ENCODE results near the gene RAB31.
"Not testable (repeated sequence)": the region's sequence is repeated elsewhere in the genome, so short reads cannot be mapped to it uniquely, and the experiment has no call there.

Gene RAB31, protein sequence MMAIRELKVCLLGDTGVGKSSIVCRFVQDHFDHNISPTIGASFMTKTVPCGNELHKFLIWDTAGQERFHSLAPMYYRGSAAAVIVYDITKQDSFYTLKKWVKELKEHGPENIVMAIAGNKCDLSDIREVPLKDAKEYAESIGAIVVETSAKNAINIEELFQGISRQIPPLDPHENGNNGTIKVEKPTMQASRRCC

DNA sequence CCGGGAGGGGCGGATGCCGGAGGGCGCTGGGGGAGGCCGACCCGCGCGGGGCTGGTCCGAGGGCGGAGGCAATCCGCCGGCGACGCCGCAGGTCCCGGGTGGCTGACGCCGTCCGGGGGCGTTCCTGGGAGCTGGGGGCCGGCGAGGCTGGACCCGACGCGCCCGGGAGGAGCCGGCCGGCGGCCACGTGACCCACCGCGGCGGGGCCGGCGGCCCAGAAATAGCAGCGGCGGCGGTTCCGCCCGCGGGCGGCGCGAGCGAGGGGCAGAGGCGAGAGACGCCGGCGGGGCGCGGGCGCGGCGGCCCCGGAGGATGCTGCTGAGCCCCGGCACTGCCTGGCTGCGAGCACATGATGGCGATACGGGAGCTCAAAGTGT lies at the start of gene RAB31:
RAB31 (plus strand) TSS at position 245 of the 377 bp plus-strand sequence; CDS start at position 350, 105 bp downstream.
- DNase-seq (ENCODE audit: low spot score) = peak; percentile 98

DNA sequence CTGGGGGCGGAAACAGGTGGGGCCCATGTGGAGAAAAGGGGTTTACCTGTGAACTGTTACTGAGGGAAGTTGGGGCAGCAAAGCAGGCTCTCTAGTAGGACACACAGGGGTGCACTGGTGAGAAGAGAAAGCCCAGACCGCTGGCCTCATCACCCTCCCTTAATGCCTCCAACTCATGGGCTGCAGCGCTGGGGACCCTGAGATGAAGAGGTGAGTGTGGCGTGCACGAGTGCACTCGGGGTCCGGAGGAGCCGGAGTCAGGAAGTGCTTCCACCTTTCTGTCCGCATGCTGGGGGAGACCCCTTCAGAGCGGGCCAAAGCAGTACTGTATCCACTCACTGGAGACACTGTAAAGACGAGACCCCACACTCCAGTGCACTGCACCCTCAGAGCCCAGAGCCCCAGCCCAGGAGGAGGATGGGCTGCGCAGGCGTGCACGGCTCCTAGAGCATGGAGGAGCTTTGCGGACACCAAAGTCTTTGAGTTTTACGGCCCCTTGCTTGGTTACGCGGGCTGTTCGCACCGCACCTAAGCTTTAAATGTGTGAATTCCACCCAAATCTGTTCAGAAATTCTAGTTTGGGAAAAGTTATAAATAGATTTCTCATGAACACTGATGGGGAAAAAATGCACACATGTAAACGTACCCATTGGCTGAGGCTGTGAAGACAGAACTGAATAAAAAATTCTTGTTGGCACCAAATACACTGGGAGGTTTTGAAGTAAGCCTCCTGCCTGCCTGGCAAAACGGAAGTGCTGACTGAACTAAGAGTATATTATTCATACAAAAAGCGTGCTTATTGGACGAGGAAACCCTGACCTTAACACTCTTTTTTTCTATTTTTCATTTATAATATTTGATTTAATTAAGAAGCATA lies 48.4 kb upstream of the RAB31 start:
- no peak for DNase-seq (ENCODE audit: low spot score)

DNA sequence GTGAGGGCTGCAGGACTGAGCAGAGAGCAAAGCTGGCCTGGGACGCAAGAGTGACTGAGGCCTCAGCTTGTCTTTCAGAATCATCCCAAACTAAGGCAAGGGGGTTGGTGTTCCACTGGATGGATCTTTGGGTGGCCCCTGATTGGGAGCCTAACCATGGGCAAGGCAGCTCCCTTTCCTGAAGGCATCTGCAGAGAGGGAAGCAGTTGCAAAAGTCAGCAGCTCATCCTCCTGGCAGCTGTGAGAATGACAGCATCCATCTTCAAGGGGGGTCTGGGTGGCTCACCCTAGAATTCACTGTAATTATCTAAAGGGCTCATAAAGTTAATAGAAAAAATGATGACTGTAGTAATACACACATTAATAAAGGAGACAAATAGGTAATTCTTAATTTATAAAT lies 46.5 kb upstream of the RAB31 start:
- peak; percentile 47 for DNase-seq (ENCODE audit: low spot score)

DNA sequence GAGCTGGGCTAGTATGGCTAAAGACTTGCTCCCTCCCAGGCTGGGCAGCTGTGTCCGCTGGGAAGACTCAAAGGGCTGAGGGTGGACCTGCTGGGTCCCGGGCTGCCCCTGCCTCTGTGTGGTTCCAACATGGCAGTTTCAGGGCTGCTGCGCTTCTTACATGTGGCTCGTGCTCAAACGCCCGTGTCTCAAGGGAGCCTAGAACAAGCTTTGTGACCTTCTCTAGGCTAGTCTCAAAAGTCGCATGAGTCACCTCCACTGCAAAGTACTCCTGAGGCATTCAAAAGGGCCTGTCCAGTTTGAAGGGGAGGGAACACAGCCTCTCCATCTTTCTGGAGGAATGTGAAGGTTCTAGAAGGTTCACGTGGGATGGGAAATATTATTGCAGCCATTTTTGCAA lies 44.7 kb upstream of the RAB31 start:
- no peak for DNase-seq (ENCODE audit: low spot score)

DNA sequence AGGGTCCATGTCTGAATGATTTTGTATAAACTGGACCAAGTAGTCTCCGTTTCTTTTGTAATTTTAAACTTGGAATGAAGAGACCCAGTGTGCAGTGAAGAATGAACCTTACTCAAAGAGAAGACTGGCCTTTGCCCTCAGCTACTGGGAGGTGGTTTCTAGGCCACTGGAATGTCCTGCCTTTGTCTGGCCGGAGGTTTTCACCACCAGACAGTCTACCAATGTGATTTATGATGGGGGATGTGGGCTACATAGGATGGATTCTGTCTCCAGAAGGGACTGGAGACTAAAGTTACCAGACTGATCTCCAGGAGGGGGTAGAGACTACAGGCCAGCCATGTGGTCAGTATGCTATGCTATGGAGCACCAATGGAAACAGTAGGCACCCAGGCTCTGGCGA lies 42.8 kb upstream of the RAB31 start:
- no peak for DNase-seq (ENCODE audit: low spot score)

DNA sequence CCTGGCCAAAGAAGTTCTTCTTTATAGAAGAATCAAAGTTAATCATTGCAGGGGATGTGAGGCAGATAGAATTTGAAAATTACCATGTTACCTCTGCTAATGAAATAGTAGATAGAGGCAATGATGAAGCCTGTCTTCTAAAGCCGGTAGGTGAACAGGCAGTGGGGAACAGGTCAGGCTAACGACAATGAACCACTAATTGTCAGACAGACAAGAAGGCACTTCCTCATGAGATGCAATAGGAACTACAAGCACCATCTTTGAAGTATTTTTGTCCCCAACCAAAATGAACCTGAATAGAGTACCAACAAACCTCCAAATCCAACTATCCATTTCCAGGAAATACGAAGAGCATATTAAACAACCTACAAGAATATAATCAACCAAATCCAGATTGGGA lies 41.6 kb upstream of the RAB31 start:
- DNase-seq (ENCODE audit: low spot score) = no peak

DNA sequence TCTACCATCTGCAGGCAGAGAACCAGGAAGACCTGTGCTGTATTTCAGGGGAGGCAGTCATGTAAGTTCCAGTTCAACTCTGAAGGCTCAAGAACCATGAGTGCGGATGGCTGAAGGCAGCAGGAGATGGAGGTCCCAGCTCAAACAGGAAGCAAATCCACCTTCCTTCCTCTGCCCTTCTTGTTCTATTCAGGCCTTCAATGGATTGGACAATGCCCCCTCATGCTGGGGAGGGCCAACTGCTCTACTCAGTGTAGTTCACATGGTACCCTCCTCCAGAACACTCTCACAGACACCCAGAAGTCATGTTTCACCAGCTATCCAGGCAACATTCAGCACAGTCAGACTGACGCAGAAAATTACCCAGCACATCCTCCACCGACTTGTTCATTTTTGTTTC lies 39.1 kb upstream of the RAB31 start:
- no peak for DNase-seq (ENCODE audit: low spot score)

DNA sequence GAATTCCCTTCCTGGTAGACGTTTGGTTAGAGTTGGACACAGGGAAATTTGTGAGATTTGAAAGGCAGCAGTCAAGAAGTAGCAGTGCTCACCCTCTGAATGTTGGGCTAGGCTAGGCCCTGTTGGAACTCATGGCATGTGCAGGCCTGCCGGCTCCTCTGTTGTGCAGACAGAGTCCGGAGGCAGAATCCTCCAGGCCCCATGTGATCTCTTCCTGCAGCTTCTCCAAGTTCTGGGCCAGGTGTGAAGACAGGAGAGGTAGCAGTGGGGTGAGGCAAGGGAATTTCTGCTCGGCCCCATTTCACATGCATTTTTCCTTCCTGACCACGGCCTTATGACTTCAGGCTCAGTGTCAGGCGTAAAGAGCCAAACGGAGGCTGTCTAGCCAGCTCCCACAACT lies 36.9 kb upstream of the RAB31 start:
- no peak for DNase-seq (ENCODE audit: low spot score)

DNA sequence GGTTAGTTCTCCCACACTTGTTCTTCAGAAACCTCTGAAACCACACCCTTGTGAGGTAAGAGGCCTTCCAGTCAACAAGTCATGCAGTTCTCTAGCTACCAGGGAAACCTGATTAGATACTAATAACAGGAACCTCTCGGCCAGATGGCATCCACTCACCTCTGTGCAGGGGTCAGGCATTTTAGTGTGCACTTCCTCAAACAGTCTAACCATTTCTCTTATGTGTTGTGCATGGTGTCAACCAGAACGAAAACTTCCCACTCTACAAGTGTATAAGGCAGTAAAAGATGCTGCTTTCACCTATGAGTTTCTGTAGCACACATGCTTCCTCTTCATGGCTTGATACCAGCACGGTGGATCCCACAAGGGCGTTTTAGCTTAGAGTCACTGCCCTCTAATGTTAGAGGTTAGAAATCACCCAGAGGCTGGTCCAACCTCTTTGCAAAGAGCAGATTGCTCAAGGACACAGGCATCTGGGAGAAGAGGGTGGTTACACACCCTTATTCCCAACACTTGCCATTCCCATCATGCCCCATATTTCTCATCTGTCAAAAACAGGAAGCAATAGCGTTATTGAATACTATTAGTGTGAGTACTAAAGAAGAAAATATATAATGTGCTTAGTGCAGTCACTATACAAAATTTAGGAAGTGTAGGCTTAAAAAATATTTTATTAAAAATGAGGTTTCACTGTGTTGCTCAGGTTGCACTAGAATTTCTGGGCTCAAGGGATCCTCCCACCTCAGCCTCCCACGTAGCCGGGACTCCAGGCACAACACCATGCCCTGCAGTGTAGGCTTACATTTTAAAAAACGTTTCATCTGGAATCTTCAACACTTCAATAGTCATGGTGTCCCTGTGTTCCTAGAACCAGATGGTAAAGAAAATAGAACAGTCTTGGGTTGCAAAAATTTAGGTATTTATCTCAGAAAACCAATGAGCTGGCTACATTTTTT lies 34.5 kb upstream of the RAB31 start:
- DNase-seq (ENCODE audit: low spot score) = peak; percentile 80

DNA sequence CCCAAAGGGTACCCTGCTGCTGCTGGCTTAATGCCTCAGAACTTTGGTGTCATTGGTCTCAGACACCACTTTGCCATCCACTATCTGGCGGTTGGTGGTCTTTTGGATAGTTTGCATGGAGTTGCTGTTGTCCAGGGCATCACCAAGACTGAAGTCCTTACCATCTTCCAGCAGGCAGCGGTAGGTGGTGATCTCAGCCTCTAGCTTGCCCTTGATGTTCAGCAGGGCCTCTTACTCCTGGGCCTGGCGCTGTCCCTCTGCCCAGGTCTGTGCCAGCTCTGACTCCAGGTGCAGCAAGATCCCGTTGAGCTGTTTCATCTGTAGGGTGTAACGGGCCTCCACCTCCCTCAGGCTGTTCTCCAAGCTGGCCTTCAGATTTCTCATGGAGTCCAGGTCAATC lies 29.9 kb upstream of the RAB31 start:
- DNase-seq (ENCODE audit: low spot score) = not testable (repeated sequence)

DNA sequence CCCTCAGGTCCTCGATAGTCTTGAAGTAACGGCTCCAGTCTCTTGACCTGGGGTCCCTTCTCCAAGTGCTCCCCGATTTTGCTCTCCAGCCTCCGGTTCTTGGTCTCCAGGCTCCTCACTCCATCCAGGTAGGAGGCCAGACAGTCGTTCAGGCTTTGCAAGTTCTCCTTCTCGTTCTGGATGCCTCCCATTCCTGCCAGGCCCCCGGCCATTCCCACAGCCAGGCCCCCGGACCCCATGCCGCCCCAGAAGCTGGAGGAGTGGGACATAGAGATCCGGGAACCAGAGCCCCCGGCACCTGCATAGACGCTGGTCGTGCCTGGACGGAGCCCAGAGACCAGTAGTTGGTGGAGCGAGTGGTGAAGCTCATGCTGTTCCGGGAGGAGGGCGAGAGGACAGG lies 29.0 kb upstream of the RAB31 start:
- DNase-seq (ENCODE audit: low spot score) = no peak

DNA sequence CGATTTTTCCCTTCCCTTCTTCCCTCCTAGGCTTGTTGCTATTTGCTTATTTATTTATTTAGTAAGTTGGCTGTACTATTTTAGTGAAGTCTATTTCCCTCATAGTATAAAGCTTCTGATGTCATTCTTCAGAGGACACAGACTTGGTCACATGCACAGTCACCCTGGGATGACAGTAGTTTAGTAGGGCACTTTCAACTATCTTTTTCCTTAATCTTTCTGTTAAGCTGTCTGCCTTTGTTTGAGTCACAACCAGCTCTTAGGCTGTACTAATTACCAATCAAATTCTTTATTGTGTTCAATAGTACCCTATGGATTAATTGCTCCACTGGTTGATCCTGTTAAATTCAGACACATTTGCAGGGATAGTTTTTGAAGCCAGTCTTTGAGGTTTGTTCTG lies 26.9 kb upstream of the RAB31 start:
- no peak for DNase-seq (ENCODE audit: low spot score)

DNA sequence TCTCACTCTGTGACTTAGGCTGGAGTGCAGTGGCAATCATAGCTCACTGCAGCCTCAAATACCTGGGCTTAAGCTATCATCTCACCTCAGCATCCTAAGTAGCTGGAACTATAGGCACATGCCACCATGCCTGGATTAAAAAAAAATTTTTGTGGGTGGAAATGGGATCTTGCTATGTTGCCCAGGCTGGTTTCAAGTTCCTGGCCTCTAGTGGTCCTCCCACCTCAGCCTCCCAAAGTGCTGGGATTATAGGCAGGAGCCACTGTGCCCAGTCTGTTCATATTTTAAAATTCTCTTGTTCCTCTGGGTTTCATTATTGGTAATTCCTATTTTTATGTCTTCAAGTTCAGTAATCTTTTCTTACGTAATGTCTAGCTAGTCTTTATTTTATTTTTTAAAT lies 25.5 kb upstream of the RAB31 start:
- DNase-seq (ENCODE audit: low spot score) = no peak

DNA sequence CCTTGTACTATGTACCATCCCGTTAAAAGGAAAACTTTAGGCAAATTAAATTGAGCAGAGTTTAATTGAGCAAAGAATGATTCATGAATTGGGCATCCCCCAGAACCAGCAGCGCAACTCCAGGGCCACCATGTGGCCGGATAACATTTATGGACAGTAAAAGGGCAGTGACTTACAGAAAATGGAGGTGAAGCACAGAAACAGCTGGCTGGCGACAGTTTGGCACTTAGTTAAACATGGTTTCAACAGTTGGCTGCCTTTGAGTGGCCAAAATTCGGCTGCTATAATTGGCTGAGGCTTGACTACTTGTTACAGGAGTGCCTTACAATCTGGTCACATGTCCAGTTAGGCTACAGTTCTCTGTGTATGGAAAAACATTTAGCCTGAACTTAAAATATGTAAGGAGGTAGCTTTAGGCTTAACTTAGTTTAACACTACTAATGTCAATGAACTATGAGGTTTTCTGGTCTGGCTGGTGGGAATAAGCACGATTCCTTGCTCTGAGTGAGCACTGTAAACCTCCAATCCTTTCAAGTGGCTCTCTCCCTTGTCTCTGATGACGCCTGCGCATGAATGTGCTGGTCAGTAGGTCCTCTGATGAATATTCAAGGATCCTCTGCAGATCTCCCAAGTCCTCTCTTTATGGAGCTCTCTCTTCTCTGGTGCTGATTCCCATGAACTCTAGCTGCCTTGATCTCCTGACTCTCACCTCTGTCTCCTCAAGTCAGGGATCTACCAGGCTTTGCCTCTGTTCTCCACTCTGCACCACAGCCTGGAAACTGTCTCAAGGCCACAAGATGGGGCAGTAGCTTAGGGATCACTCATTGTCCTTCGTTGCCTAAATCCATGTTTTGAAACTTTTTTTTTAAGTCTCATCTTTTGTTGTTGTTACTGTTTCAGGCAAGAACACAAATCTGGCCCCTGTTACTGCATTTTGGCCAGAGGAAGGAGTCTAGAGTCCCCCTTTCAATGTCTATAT lies 24.4 kb upstream of the RAB31 start:
- peak; percentile 59 for DNase-seq (ENCODE audit: low spot score)

DNA sequence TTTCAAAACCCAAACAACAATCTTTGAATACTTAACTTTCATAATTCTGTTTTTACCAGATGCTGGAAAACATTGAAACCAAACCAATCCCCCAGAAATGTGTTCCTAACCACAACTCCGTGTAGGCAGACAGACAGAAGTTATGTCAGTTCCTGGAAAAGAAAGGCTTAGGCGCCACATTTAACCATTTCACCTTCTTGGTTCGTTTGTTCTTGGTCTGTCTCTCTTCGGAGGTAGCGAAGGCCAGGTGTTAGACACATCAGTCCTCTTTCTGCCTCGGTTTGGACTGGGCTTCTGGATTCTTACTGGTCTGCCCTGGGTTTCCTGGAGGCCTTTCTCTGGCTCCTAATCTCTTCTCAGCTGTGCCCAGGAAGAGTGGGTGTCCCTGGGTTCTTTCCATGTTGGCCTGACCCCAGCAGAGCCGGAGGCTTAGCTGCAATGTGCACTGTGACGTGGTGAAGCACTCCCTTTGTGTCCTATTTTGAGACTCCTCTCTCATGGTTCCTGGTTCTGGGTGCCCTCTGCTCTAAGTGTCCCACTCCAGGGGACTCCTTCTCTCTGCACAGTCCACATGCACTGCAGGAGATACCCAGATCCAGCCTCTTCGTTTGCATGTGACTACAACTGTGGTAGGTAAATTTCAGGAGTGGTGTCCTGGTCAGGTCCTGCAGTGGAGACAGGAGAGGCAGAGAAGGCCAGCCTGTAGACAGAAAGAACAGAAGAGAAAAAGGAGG lies 23.1 kb upstream of the RAB31 start:
- DNase-seq (ENCODE audit: low spot score) = peak; percentile 75

DNA sequence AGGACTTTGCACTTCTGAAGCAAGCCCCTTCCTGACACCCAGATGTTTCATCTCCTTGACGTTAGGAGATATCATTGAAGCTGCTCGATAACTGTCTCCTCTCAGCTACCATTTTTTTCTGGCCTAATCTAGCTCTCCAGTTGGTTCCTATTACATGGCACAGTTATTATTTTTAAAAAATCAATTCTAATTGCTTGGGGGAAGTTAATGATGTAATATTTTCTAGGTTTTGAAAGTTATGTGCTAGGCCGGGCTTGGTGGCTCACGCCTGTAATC lies 22.5 kb upstream of the RAB31 start:
- DNase-seq (ENCODE audit: low spot score) = no peak

DNA sequence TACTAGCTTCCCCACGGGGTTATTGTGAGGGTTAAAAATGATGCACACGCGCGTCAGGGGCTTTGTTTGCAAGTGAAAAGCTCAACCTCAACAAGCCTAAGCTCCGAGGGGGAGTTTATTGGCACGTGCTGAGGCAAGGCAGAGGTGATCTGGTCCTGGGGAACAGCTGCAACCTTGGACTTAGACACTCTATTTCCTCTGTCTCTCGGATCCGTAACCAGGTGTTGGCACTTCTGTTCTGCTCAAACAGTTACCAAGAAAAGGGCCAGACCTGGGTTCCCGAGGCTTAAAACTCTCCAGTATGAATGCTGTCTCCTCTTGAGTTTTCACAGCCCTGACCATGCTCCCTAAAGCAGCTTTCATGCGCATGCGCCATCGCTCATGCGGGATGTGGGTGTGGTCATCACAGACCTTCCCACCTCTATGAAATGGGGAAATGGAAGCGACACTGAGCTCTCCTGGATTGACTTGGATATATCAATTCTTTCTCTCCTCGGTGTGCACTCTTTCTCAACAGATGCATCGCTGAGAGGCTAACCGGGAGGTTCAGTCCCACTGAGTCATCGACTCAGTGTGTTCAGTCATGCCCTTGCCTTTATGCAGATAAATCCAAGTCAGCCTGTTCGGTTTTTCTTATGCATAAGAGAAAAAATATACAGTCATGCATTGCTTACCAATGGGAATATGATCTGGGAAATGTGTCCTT lies 19.9 kb upstream of the RAB31 start:
- no peak for DNase-seq (ENCODE audit: low spot score)

DNA sequence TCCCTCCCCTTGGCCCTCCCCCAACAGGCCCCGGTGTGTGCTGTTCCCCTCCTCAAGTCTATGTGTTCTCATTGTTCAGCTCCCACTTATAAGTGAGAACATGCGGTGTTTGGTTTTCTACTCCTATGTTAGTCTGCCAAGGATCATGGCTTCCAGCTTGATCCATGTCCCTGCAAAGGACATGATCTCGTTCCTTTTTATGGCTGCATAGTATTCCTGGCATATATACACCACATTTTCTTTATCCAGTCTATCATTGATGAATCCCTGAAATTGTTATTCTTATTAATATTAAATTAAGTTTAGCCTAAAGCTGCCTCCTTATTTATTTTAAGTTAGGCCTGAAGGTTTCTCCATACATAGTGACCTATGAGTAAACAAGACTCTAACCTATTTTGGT lies 18.8 kb upstream of the RAB31 start:
- no peak for DNase-seq (ENCODE audit: low spot score)

DNA sequence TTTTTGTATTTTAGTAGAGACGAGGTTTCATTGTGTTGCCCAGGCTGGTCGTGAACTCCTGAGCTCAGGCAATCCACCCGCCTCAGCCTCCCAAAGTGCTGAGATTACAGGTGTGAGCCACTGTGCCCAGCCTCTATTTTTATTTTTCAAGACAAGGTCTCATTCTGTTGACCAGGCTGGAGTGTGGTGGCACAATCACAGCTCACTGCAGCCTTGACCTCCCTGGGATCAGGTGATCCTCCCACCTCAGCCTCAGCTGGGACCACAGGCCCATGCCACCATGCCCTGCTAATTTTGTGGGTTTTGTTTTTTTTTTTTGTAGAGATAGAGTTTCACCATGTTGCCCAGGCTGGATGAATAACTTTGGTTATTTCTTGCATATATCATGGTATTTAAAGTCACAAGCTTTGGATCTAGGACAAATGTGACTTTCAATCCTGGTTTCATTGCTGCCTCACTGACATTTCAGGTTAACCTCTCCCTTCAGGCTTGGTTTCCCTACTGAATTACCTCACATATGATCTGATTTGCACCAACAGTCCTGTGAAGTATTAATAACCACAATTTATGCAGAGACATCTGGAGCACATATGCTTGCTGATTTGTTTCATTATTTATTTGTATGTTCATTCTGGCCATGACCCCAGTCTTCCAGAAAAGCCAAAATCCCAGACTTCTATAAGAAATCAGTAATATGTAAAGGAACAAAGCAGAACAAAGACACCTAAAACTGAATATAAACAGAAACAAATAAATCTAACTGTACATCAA lies 17.5 kb upstream of the RAB31 start:
- DNase-seq (ENCODE audit: low spot score) = peak; percentile 51

DNA sequence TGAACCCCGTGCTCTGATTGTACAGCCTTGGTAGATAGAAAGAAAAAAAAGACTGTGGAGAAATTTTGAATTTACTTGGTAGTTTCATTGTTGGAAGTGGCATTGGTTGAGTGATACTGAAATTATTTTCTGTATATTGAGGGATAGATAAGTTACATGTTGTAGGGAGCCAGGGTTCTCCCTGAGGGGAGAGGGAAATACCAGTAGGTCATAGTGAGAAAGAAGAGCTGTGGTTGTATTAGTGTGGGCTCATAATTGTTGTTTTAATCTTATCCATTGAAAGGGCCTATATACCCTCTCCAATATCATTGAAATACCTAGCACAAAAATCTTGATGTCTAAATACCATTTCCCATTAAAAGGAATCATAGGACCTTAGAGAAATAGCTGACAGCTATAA lies 16.9 kb upstream of the RAB31 start:
- no peak for DNase-seq (ENCODE audit: low spot score)

Measured in GM03348 (cell line).